AG10803 (cell line): Measurements from ENCODE around the gene MAP4K3.
A peak's percentile ranks its signal among the peaks of the same experiment; 100 is the strongest.

ENCODE experiments used
- DNase-seq: peaks from one replicate; pipeline ENCODE4 v3.0.0; 2010; ENCODE audit warnings: low read depth
- H3K4me3 ChIP-seq: 2 replicates; pipeline ENCODE4 v1.5.1; 2011; ENCODE audit warnings: mild to moderate bottlenecking, low read length, control low read depth
- TF ChIP-seq, protein P1 (sequence below): conservative IDR thresholded peaks from 2 replicates; pipeline ENCODE4 v1.5.1; 2011; ENCODE audit warnings: mild to moderate bottlenecking, low read length, control low read depth, inconsistent platforms

Gene MAP4K3

DNA sequence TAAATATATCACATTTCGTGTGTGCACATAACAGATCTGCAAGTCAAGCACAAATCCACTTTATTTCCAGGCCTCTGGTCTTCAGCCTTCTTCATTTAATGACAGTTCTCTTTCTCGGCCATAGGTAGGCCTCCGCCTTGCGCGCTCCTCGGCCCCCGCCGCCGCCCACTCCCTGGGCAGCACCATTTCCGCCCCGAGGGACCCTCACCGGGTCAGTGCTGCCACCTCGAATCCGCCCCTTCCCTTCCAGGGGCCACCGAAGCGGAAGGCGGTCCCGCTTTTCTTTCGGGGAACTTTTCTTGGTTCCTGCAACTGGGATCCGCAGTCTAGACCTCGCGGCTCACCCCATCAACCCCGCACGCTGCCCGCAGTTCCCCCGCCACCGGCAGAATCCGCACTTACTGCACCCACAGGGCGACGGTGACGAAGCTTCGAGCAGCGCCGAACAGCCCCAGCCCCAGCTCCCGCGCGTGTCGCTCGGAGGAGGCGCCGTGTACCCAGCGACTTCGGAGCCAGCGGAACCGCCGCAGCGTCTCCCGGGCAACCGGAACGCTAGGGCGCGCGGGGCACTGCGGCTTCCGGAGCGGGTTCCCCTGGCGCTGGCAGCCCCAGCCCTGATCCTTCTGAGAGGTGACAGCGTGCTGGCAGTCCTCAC, 193.5 kb downstream of the MAP4K3 start, which contains the start of gene CDKL4:
Gene CDKL4, minus strand, starts transcription at position 502 of the 655 bp plus-strand sequence.
- no peak for DNase-seq
- peak within 1 kb of the TSS; percentile 39 for H3K4me3 ChIP-seq

DNA sequence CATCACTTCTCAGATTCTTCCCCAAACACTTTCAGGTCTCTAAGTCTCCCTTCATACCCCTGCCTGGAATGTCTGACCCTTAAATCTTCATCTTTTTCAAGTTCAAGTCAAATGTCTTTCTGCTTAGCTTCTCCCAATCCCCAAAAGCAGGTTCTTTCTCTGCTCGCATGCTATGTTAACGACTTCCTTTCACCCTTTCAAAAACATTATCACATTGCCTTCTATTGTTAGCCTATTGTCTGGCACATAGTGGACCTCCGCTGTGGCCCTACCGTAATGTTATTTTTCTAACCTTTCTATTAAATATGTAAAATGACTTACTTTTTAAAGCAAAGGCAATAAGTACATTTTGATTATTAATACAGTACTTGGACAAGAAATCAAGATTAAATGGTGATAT, 195.5 kb downstream of the MAP4K3 start:
- H3K4me3 ChIP-seq: no peak overlapping the region
- DNase-seq: no peak
- TF ChIP-seq, protein P1, sequence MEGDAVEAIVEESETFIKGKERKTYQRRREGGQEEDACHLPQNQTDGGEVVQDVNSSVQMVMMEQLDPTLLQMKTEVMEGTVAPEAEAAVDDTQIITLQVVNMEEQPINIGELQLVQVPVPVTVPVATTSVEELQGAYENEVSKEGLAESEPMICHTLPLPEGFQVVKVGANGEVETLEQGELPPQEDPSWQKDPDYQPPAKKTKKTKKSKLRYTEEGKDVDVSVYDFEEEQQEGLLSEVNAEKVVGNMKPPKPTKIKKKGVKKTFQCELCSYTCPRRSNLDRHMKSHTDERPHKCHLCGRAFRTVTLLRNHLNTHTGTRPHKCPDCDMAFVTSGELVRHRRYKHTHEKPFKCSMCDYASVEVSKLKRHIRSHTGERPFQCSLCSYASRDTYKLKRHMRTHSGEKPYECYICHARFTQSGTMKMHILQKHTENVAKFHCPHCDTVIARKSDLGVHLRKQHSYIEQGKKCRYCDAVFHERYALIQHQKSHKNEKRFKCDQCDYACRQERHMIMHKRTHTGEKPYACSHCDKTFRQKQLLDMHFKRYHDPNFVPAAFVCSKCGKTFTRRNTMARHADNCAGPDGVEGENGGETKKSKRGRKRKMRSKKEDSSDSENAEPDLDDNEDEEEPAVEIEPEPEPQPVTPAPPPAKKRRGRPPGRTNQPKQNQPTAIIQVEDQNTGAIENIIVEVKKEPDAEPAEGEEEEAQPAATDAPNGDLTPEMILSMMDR: no peak

More for the DNA sequence above, 193.5 kb downstream of the MAP4K3 start, which contains the start of gene CDKL4:
- TF ChIP-seq, protein P1: no peak

DNA sequence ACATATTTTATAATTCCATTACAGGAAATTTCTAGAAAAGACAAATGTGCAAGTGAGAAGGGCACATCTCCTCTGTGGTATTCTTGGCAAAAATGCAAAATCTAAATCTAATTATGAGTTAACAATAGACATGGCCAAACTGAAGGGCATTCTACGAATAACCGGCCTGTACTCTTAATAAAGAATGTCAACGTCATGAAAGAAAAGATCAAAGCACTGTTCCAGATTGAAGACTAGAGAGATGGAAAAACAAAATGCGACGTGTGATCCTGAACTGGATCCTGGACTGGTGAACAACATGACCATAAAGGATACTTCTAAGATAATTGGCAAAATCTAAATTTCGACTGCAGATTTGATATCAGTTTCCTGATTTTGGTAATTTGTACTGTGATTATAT, 196.3 kb downstream of the MAP4K3 start:
- no peak overlapping the region for H3K4me3 ChIP-seq
- no peak for DNase-seq
- TF ChIP-seq, protein P1: no peak

DNA sequence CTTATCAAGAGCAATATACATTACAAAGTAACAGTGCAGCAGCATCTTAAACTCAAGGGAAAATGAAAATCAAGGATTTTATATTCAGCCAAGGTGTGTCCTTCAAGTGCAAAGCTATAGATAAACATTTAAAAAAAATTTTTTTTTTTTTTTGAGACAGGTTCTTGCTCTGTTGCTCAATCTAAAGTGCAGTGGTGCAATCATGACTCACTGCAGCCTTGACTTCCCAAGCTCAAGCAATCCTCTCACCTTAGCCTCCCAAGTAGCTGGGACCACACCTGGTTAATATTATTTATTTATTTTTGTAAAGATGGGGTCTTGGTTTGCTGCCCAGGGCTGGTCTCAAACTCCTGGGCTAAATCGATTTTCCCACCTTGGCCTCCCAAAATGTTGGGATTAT, 202.3 kb downstream of the MAP4K3 start:
- no peak overlapping the region for H3K4me3 ChIP-seq
- DNase-seq: peak; percentile 5
- TF ChIP-seq, protein P1: no peak

DNA sequence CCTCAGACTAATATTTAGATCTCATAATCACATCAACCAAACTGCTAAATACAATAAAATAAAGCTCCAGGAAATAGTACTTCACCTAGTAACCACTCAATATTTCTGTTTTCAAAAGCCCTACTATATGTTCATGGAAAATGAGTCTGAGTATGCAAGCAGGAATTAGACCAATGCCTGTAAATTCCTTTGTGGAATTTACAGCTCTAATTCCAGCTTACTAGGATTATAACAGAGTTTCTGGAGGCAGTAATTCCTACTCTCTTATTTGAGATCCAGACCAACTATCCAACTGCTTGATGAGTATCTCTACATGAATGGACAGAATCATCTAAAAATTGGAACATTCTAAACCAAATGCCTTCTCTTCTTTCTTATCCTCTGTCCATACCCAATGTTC, 204.9 kb downstream of the MAP4K3 start:
- H3K4me3 ChIP-seq: no peak overlapping the region
- TF ChIP-seq, protein P1: no peak
- DNase-seq: peak; percentile 23

DNA sequence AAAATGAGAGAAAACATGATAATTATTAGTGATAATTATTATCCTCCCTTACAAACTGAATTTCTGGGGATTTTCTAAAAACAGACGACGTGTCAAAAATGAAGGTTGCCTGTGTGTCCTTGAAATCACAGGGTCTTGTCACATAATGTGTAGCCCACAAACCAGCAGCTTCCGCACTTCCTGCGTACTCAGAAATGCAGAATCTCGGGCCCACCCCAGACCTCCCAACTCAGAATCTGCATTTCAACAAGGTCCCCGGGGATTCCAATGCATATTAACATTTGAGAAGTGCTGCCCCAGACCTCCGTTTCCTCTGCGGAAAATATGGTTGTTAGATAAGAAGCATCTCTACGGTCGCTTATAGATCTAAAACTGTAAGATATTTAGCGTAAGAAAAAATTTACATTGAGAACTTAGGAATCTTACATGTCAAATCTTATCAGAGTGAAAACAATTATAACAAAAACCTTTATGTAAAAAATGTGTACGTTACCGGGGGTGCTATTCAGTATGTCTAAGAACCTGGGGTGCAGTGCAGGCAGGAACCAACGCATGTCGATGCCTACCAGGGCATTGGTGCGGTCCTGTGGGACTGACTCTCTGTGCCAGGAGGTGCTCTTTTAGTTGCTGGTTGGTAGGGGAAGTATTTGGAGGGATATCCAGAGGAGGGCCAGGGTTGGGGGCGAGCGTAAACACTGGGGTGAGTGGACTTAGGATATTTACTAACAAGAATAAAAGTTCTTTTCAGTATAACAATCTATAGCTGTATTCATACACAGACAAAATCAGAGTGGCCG, 208.5 kb downstream of the MAP4K3 start:
- TF ChIP-seq, protein P1: no peak
- DNase-seq: peak; percentile 0
- peak overlapping the region; percentile 30; the same call in 1 of the 2 replicates for H3K4me3 ChIP-seq
